NCI-H2107 treated with DMSO at 0.1 percent for 48 hours (cell line): ENCODE data around the gene ANXA3.

Experiments used
- DNase-seq: peaks from one replicate; lab custom pipeline; 2025; ENCODE audit not compliant: unreplicated experiment; lab: John Stamatoyannopoulos, UW

The ANXA3 gene

GRCh38 chr4:78608684-78609083 is 57.1 kb downstream of the ANXA3 start:
- no peak for DNase-seq

GRCh38 chr4:78609580-78609979 is 58.0 kb downstream of the ANXA3 start:
- no peak for DNase-seq

DNA sequence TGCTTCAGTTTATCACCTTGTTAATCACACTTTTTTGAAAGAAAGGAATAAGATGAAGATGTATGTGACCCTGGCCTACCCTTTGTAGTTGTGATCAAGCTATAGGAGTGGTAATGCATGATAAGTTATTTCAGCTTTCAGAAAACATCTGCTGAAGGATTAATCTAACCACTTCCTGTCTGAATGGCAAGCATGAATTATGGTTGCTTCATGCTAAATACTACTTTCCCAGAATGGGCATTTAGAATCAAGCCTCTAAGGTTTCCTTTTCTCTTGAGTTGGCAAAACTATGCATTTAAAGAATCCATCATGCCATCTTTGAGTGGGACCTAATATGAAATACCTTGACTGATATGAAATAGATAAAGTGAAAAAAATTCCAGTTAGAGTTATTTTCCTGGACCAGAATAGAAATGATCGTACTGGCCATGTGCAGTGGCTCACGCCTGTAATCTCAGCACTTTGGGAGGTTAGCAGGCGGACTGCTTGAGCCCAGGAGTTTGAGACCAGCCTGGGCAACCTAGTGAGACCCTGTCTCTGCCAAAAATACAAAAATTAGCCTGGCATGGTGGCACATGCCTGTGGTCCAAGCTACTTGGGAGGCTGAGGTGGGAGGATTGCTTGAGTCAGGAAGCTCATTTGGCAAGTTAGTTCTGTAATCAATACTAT is 59.1 kb downstream of the ANXA3 start:
- DNase-seq: no peak

- no peak for DNase-seq
Observed at GRCh38 chr4:78611215-78611558, 59.6 kb downstream of the ANXA3 start.

- DNase-seq: no peak
Observed at GRCh38 chr4:78612398-78613178, 61.0 kb downstream of the ANXA3 start.

GRCh38 chr4:78613522-78614321 is 62.2 kb downstream of the ANXA3 start:
- DNase-seq: no peak

GRCh38 chr4:78616046-78616498 is 64.5 kb downstream of the ANXA3 start:
- no peak for DNase-seq

- DNase-seq: no peak
Observed at GRCh38 chr4:78618436-78618835, 66.9 kb downstream of the ANXA3 start.

GRCh38 chr4:78621395-78621794 is 69.8 kb downstream of the ANXA3 start:
- DNase-seq: no peak

DNA sequence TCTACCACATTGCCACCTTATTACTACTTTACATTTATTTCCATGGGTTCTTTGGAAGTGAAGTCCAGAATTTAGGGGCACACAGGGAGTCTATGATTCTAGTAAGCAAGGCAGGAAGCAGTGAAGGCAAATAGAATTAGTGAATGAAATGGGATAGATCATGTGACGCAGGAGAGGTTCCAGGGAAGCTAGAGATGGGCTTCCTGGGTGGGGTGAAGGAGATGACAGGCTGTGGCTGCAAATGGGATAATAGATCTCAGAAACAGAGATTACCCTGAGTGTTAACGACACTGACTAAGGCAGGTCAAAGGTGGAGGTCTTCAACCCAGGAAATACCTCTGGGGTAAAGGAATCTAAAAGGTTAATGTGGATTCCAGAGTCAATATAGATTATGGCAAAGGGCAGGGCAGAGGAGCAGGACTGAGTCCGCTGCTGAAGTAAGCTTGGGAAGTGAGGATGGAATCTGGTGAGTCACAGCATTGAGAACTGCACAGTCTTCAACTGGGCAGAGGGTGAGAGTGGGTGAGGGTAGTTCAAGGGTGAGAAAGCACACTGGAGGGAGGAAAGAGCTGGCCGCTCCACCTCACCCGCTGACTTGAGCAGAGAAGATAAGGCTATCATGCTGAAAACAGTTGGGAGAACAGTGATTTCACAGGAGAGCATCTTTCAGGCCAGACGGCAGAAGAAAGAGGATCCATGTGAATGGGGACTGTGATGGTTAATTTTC is 70.8 kb downstream of the ANXA3 start:
- no peak for DNase-seq

DNA sequence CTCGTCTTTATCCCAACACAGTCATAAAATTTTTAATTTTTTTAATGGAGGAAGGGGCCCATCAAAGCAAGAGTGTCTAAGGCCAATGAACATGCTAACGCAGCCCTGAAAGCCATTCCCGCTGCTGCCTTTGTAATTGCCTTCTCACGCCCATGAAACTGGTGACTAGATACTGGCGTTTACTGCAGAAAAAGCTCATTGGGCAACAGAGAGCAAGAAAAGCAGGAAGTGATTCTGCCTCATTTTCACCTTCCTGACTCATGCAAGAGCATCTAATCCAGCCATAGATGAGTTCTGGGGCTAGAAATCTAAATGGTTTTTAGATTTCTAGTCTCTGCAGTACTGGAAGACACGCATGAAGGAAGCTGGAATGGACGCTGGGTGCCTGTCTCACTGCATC is 72.5 kb downstream of the ANXA3 start:
- DNase-seq: no peak

- DNase-seq: no peak
Observed at GRCh38 chr4:78625073-78625472, 73.5 kb downstream of the ANXA3 start.

- no peak for DNase-seq
Observed at GRCh38 chr4:78627046-78627965, 75.7 kb downstream of the ANXA3 start.

GRCh38 chr4:78627966-78628678 is 76.6 kb downstream of the ANXA3 start:
- DNase-seq: no peak

DNA sequence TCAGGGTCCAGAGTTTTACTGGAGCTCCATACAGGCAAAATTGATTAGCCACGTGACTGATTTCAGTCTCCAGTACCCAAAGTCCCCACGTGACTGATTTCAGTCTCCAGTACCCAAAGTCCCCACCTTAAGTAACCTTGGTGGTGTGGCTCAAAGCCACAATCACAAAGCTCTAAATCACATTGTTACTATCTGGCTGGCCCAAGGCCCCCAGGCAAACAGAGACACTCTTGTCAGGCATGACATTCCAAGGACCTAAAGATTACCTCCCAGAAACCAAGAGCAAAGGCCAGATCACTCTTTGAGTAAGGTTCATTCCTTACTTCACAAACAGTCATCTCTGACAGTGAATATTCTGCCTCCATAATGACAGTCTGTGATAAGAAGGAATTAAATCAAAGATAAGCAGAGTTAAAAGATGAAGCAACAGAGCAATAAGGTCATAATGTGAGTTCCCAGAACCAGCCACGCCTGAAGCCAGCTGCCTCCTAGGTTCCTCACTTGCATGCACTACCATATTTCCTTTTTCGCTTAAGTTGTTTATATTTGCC is 78.5 kb downstream of the ANXA3 start:
- DNase-seq: no peak

- DNase-seq: no peak
Observed at GRCh38 chr4:78630615-78631014, 79.0 kb downstream of the ANXA3 start.

DNA sequence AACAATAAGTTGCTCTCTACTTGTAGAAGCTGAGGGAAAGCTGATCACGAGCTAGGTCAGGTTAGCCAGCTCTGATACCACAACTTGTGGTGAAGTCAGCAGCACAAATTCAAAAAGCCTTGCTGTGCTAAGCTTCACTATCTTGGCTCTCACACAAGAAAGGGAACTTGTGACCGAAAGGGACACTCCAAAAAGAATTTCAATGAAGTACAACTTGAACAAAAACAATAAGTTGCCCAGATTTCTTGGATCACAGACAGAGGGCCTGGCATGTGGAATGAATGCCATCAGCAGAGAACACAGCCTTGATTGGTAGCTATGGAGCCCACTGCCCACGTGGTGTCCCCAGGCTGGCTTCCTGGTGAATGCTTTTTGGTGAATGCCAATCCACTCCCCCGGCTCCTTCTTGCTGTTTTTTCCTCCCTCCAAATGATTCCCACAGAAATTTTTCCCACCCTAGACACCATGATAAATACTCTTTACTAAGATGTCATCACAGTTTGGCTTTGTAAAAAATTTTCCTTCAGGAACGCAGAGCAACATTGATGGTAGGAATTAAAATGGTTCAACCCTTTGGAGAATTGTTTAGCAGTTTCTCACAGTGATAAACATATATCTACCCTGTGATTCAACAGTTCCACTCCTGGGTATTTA is 82.6 kb downstream of the ANXA3 start:
- DNase-seq: no peak

DNA sequence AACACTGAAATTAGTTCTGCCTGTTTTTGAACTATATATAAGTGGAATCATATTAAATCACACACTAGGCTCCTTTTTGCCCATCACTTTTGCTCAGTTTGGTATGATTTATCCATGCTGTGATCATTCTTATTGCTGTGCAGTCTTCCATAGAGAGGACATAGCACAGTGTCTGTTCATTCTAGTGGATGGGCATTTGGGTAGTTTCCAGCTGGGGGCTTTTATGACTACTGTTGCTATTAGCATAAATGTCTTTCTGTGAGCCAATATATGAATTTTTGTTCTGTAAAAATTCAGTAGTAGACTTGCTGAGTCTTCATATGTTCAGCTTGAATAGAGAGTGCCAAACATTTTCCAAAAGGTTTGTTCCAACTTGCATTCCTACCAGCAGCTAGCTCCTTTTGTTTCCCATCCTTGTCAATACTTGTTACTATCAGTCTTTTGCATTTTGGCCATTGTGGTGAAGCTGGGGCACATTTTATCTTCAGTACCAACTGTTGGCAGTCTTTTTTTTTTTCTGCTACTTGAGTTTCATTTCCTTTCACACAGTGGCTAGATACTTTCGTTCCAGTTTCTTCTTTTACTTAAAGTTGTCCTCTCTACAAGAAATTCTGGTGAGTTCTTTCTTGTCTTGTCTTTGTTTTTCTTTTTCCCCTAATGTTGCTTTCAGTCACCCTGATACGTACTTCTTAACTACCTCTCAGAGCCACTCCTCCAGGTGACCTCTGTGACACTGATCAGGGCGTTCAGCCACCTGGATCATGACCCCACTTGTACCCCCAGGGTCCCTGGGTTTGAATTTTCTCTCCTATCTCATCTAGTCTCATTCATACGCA is 87.0 kb downstream of the ANXA3 start:
- no peak for DNase-seq
